ENCODE results near the gene COLEC11.
"Not testable (repeated sequence)": the region's sequence is repeated elsewhere in the genome, so short reads cannot be mapped to it uniquely, and the experiment has no call there.

COLEC11 gene

DNA sequence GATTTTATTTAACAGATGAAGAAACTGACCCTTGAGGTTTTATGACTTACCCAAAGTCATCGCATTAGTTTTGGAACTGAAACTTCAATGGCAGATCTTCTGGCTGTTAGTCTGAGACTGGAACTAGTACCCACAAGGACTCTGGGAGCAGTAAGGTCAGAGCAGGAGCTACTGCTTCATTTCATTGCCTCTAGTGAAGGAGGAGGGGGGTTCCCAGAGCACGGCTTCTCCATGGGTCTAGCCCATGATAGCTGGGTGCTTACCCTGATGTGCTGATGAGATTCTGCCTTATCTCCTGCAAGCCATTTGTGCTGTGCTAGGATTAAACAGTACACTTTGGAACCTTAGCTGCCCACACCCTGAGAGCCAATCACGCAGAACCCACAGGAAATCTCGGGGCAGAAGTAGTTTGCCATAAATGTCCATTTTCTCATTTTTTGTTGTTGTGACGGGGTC, 31.4 kb upstream of the COLEC11 start:
- peak; percentile 62 for DNase-seq (ENCODE audit: low spot score)
- TF ChIP-seq, protein P1, sequence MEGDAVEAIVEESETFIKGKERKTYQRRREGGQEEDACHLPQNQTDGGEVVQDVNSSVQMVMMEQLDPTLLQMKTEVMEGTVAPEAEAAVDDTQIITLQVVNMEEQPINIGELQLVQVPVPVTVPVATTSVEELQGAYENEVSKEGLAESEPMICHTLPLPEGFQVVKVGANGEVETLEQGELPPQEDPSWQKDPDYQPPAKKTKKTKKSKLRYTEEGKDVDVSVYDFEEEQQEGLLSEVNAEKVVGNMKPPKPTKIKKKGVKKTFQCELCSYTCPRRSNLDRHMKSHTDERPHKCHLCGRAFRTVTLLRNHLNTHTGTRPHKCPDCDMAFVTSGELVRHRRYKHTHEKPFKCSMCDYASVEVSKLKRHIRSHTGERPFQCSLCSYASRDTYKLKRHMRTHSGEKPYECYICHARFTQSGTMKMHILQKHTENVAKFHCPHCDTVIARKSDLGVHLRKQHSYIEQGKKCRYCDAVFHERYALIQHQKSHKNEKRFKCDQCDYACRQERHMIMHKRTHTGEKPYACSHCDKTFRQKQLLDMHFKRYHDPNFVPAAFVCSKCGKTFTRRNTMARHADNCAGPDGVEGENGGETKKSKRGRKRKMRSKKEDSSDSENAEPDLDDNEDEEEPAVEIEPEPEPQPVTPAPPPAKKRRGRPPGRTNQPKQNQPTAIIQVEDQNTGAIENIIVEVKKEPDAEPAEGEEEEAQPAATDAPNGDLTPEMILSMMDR (IDR thresholded peaks at IDR 0.05; ENCODE audit: extremely low read depth, missing control alignments) = no peak

DNA sequence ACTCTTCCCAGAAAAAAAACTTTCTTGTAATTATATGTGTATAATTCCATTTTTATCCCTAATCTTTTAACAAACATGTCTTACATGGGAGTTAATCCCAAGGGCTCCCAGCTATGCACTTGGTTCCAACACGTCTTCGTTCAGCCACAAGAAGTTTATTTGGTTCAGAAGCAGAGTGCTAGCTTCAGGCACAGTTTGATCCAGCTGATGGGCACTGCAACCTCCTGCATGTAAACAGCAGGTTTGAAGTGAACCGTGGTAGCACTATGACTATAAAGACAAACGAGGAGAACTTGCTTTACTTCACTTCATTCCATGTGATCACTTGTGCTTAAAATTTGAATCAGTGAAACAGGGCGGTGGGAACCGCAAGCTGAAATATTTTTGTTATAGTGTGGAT, 29.8 kb upstream of the COLEC11 start:
- TF ChIP-seq, protein P1 (IDR thresholded peaks at IDR 0.05; ENCODE audit: extremely low read depth, missing control alignments) = no peak
- DNase-seq (ENCODE audit: low spot score) = no peak

DNA sequence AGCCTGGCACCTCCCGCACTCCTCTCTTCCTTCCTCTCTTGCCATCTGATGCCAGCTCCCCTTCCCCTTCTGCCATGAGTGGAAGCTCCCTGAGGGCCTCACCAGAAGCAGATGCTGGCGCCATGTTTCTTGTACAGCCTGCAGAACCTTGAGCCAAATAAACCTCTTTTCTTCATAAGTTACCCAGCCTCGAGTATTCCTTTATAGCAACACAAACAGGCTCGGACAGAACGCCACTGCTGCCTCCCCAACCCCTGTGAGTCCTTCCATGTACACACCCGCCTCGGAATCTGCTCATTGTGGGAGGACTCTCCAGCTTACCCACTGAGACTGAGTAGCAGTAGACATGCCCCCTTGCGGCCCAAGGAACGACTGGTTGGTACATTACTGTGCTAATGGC, 28.1 kb upstream of the COLEC11 start:
- TF ChIP-seq, protein P1 (IDR thresholded peaks at IDR 0.05; ENCODE audit: extremely low read depth, missing control alignments) = no peak
- DNase-seq (ENCODE audit: low spot score) = no peak

DNA sequence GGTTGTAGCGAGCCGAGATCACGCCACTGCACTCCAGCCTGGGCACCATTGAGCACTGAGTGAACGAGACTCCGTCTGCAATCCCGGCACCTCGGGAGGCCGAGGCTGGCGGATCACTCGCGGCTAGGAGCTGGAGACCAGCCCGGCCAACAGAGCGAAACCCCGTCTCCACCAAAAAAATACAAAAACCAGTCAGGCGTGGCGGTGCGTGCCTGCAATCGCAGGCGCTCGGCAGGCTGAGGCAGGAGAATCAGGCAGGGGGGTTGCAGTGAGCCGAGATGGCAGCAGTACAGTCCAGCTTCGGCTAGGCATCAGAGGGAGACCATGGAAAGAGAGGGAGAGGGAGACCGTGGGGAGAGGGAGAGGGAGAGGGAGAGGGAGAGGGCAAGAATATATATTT, 25.3 kb upstream of the COLEC11 start:
- not testable (repeated sequence) for DNase-seq (ENCODE audit: low spot score)

DNA sequence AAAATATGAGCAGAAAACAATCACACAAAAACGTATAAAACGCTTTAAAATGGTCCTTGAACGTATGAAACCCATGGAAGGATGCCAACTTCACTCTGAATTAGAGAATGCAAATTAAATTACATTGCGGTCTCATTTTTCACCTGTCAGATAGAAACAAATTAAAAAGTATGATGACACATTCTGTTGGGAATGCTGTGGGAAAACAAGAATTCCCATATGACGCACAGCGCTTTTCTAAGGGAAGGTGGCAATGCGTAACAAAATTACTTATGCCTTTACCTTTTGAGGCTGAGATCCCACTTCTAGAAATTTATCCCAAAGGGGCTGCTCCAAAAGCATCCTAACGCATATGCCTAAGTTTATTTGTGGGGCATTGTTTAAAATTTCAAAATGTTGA, 23.6 kb upstream of the COLEC11 start:
- TF ChIP-seq, protein P1 (IDR thresholded peaks at IDR 0.05; ENCODE audit: extremely low read depth, missing control alignments) = no peak

DNA sequence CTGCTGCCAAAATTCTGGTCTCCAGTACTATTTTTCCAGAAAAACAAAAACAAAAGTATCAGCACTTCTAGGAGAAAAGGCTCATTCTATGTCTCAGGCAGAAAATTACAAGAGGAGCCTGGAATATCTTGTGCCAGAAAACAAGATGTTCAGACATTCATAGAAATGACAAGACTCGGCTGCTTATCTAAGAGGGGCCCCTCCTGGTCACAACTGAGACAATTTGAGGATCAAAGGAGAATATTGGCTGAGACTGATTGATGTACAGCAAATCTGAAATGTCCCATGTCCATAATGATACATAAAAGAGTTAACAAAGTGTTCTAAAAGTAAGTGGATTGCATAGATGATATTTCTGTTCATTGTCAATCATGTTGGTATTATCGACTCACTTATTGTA, 22.3 kb upstream of the COLEC11 start:
- no peak for DNase-seq (ENCODE audit: low spot score)
- TF ChIP-seq, protein P1 (IDR thresholded peaks at IDR 0.05; ENCODE audit: extremely low read depth, missing control alignments) = no peak

More for the DNA sequence above, 23.6 kb upstream of the COLEC11 start:
- no peak for DNase-seq (ENCODE audit: low spot score)

DNA sequence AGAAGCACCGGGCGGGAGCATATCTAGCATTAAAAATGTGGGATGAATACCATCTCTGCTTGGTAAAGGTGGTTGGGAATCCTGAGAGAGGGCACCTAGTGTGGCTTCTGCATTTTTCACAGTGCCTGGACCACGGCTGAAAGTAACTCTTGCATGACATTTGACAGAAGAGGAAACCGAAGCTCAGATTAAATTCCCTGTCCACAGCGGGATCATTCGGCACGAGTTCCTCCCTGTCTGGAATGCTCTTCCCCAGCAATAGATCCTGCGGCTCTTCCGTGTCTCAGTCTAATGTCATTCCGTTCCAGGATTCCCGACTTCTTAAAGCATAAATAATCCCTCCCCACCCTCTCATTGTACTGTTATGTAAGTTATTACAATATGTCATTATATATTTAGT, 20.8 kb upstream of the COLEC11 start:
- TF ChIP-seq, protein P1 (IDR thresholded peaks at IDR 0.05; ENCODE audit: extremely low read depth, missing control alignments) = no peak
- no peak for DNase-seq (ENCODE audit: low spot score)

DNA sequence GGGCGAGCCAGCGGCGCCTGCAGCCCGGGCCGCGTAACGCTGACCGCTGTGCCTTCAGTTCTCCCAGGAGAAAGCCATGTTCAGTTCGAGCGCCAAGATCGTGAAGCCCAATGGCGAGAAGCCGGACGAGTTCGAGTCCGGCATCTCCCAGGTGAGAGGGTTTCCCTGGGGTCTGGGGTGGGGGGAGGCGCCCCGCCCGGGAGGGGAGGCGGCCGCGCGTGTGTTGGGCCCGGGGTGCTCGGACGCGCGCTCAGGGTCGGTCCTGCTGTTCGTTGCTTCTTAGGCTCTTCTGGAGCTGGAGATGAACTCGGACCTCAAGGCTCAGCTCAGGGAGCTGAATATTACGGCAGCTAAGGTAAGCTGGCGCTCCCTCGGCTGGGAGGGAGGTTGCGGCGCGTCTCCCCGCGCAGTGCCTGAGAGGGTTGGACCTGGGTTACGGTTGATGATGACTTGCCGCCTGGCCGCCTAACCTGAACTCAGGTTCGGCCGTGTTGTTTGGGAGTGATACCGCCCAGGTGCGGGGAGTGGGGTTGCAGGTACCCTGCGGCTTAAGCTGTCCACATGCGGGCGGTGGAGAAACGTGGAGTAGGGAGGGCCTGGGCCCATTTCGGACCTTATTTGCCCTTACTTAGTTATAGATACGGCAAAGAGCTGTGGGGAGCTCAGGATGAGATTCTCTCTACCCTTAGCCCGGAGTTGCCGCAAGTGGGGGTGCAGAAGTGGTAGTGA, 19.2 kb upstream of the COLEC11 start:
- no peak for DNase-seq (ENCODE audit: low spot score)
- TF ChIP-seq, protein P1 (IDR thresholded peaks at IDR 0.05; ENCODE audit: extremely low read depth, missing control alignments) = no peak

DNA sequence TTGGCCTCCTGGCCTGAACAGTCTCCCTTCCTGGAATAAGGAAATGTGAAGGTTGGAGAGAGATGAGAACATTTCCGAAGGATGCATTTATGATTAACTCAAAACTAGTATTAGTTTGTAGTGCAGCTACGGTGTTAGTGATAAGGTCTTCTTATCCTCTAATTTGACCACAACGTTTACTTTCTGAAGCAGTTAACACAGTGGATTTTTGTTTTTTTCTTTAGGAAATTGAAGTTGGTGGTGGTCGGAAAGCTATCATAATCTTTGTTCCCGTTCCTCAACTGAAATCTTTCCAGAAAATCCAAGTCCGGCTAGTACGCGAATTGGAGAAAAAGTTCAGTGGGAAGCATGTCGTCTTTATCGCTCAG, 18.7 kb upstream of the COLEC11 start:
- not testable (repeated sequence) for DNase-seq (ENCODE audit: low spot score)
